H1 (cell line): ENCODE data around the gene PIAS2. TPM values are rescaled to one million over a fixed set of nuclear protein-coding genes. Genes with fewer than 3 reads are reported as not detected.

Source experiments
- CTCF ChIA-PET: fragments of 300-600 bp; sonication (Branson Sonifier 250); formaldehyde crosslinking; loops from one replicate; lab custom pipeline; 2021; ENCODE audit not compliant: partially characterized antibody; lab: Charles Lee
- POLR2A ChIA-PET: fragments of 300-600 bp; sonication (Branson Sonifier 250); formaldehyde crosslinking; loops from one replicate; lab custom pipeline; 2021; ENCODE audit warnings: inconsistent platforms; ENCODE audit not compliant: partially characterized antibody; lab: Charles Lee
- DNase-seq, 2 experiments: peaks; one replicate each; pipeline versions ENCODE4 v3.0.0 to v3.0.0-alpha.2; 2010 to 2022; ENCODE audit warnings: low spot score in 2 of 2, low read depth in 1 of 2, mixed read lengths in 1 of 2
- FAIRE-seq: peaks from 2 replicates; lab custom pipeline; 2011; peaks lifted over from hg19 to GRCh38; lab: Jason Lieb, UNC
- H2AFZ ChIP-seq: 2 replicates; pipeline ENCODE4 v1.8.1; 2012; ENCODE audit warnings: low read length, inconsistent platforms
- H2AK5ac ChIP-seq: 2 replicates; pipeline ENCODE4 v1.6.1; 2013; ENCODE audit warnings: low read depth, low read length
- H2BK120ac ChIP-seq: replicated peaks from 2 replicates; pipeline ENCODE3; 2013; ENCODE audit warnings: low read depth, low read length, inconsistent platforms
- H2BK12ac ChIP-seq: 2 replicates; pipeline ENCODE4 v1.6.1; 2013; ENCODE audit warnings: low read depth, low read length
- H2BK15ac ChIP-seq: 2 replicates; pipeline ENCODE4 v1.6.1; 2013; ENCODE audit warnings: low read length
- H2BK20ac ChIP-seq: 2 replicates; pipeline ENCODE4 v1.6.1; 2013; ENCODE audit warnings: low read length
- H2BK5ac ChIP-seq: 2 replicates; pipeline ENCODE4 v1.6.1; 2013; ENCODE audit warnings: low read depth, low read length
- H3K14ac ChIP-seq: 2 replicates; pipeline ENCODE4 v1.6.1; 2013; ENCODE audit warnings: inconsistent platforms; ENCODE audit not compliant: insufficient read length
- H3K18ac ChIP-seq: 2 replicates; pipeline ENCODE4 v1.6.1; 2013; ENCODE audit warnings: low read length; ENCODE audit errors: extremely low read depth
- H3K23ac ChIP-seq: 2 replicates; pipeline ENCODE4 v1.6.1; 2013; ENCODE audit warnings: inconsistent platforms; ENCODE audit not compliant: insufficient read length
- H3K23me2 ChIP-seq: 2 replicates; pipeline ENCODE4 v1.6.1; 2013; ENCODE audit warnings: low read depth, low read length
- H3K27ac ChIP-seq: 2 replicates; pipeline ENCODE4 v1.6.1; 2011; ENCODE audit warnings: low read depth, low read length, inconsistent platforms
- H3K27me3 ChIP-seq, 4 experiments: replicated peaks in 1 of 4; 1 replicate in 1 of 4; 2 replicates in 3 of 4; pipeline versions ENCODE4 v1.6.1 to v1.8.1; 2011 to 2013; ENCODE audit warnings: low read length in 3 of 4, mild to moderate bottlenecking in 3 of 4, inconsistent platforms in 2 of 4, mixed read lengths in 2 of 4, moderate library complexity in 1 of 4; ENCODE audit not compliant: control insufficient read depth in 3 of 4, insufficient read depth in 3 of 4; ENCODE audit errors: extremely low read depth in 1 of 4
- H3K36me3 ChIP-seq, 4 experiments: 2 replicates each; pipeline versions ENCODE4 v1.6.1 to v1.8.1; 2011 to 2013; ENCODE audit warnings: mild to moderate bottlenecking in 4 of 4, low read length in 3 of 4, moderate library complexity in 2 of 4, control low read depth in 1 of 4, inconsistent platforms in 1 of 4; ENCODE audit not compliant: insufficient read depth in 4 of 4, control insufficient read depth in 2 of 4
- H3K4ac ChIP-seq: replicated peaks from 2 replicates; pipeline ENCODE3; 2013; ENCODE audit warnings: low read length, low read depth, mixed read lengths, inconsistent platforms; ENCODE audit not compliant: insufficient read length
- H3K4me1 ChIP-seq, 4 experiments: replicated peaks in 1 of 4; 1 replicate in 1 of 4; 2 replicates in 3 of 4; pipeline versions ENCODE4 v1.6.1 to v1.8.1; 2011 to 2013; ENCODE audit warnings: low read length in 3 of 4, inconsistent platforms in 2 of 4, mixed read lengths in 1 of 4; ENCODE audit not compliant: insufficient read depth in 4 of 4, control insufficient read depth in 3 of 4
- H3K4me2 ChIP-seq, 2 experiments: 2 replicates each; pipeline versions ENCODE4 v1.6.1 to v1.8.1; 2011 to 2013; ENCODE audit warnings: low read depth in 2 of 2, low read length in 2 of 2, control low read depth in 1 of 2, inconsistent platforms in 1 of 2, mild to moderate bottlenecking in 1 of 2; ENCODE audit not compliant: insufficient read depth in 1 of 2
- H3K4me3 ChIP-seq, 4 experiments: fragments of 200-600, 300-600 bp in 1 of 4; sonication (generic), shearing (Covaris generic), sonication (Bioruptor Twin) in 1 of 4; 2 replicates each; pipeline versions ENCODE4 v1.5.1 to v1.8.1; 2011 to 2016; ENCODE audit warnings: low read length in 4 of 4, low read depth in 3 of 4, control low read depth in 2 of 4, inconsistent platforms in 2 of 4, mild to moderate bottlenecking in 2 of 4, mixed read lengths in 1 of 4, moderate library complexity in 1 of 4; ENCODE audit not compliant: insufficient read depth in 2 of 4; ENCODE audit errors: extremely low read depth in 1 of 4
- H3K56ac ChIP-seq: replicated peaks from 2 replicates; pipeline ENCODE3; 2013; ENCODE audit warnings: low read depth, mild to moderate bottlenecking, mixed read lengths, low read length, inconsistent platforms; ENCODE audit not compliant: insufficient read length
- H3K79me1 ChIP-seq: 2 replicates; pipeline ENCODE4 v1.6.1; 2013; ENCODE audit warnings: low read depth, low read length, control low read depth
- H3K79me2 ChIP-seq, 2 experiments: 2 replicates each; pipeline versions ENCODE4 v1.6.1 to v1.8.1; 2012 to 2013; ENCODE audit warnings: low read length in 2 of 2, mild to moderate bottlenecking in 2 of 2, inconsistent platforms in 1 of 2; ENCODE audit not compliant: insufficient read depth in 2 of 2, control insufficient read depth in 1 of 2
- H3K9ac ChIP-seq, 4 experiments: replicated peaks in 1 of 4; 1 replicate in 1 of 4; 2 replicates in 3 of 4; pipeline versions ENCODE4 v1.6.1 to v1.8.1; 2011 to 2013; ENCODE audit warnings: low read depth in 3 of 4, low read length in 3 of 4, control low read depth in 2 of 4, mild to moderate bottlenecking in 2 of 4, moderate library complexity in 2 of 4, inconsistent platforms in 1 of 4; ENCODE audit errors: extremely low read depth in 1 of 4
- H3K9me3 ChIP-seq, 2 experiments: 2 replicates each; pipeline versions ENCODE4 v1.6.1 to v1.8.1; 2012 to 2013; ENCODE audit warnings: mild to moderate bottlenecking in 2 of 2, moderate library complexity in 2 of 2, control low read depth in 1 of 2, inconsistent platforms in 1 of 2, low read depth in 1 of 2, low read length in 1 of 2, mixed read lengths in 1 of 2; ENCODE audit not compliant: insufficient read depth in 2 of 2
- H4K20me1 ChIP-seq, 2 experiments: replicated peaks in 1 of 2; 2 replicates each; pipeline versions ENCODE3 to v1.8.1; 2011 to 2013; ENCODE audit warnings: inconsistent platforms in 2 of 2, low read length in 2 of 2, mild to moderate bottlenecking in 1 of 2; ENCODE audit not compliant: insufficient read depth in 2 of 2, control insufficient read depth in 1 of 2
- H4K5ac ChIP-seq: 2 replicates; pipeline ENCODE4 v1.6.1; 2013; ENCODE audit warnings: low read length, low read depth, mixed read lengths, inconsistent platforms; ENCODE audit not compliant: insufficient read length
- H4K8ac ChIP-seq: 2 replicates; pipeline ENCODE4 v1.8.0; 2013; ENCODE audit warnings: mild to moderate bottlenecking, moderate library complexity, low read length, inconsistent platforms; ENCODE audit not compliant: insufficient read depth; ENCODE audit errors: extremely low read depth
- H4K91ac ChIP-seq: replicated peaks from 2 replicates; pipeline ENCODE3; 2013; ENCODE audit warnings: low read length, mixed read lengths, inconsistent platforms; ENCODE audit not compliant: insufficient read length
- CTCF ChIP-seq, 3 experiments: IDR thresholded peaks; 1 replicate in 2 of 3; 2 replicates in 1 of 3; pipeline versions ENCODE4 v1.5.1 to v1.6.1; 2011; ENCODE audit warnings: low read length in 3 of 3, mild to moderate bottlenecking in 3 of 3, inconsistent platforms in 2 of 3, low read depth in 1 of 3, moderate library complexity in 1 of 3; ENCODE audit not compliant: insufficient read depth in 1 of 3; ENCODE audit errors: control extremely low read depth in 1 of 3
- POLR2AphosphoS5 ChIP-seq: IDR thresholded peaks from 2 replicates; pipeline ENCODE4 v1.6.1; 2011; ENCODE audit warnings: low read depth, low read length
- RAD21 ChIP-seq, 2 experiments: IDR thresholded peaks in 1 of 2; conservative IDR thresholded peaks in 1 of 2; 2 replicates each; pipeline ENCODE4 v1.6.1; 2011; ENCODE audit warnings: low read depth in 2 of 2, low read length in 2 of 2, improper control_type of control experiment in 1 of 2, inconsistent platforms in 1 of 2, mild to moderate bottlenecking in 1 of 2, moderate library complexity in 1 of 2
- SAP30 ChIP-seq: fragments of 300-600 bp; sonication (generic); IDR thresholded peaks from 2 replicates; pipeline ENCODE4 v1.7.1; 2012; ENCODE audit warnings: low read length, moderate library complexity, mild to moderate bottlenecking, inconsistent platforms; ENCODE audit not compliant: insufficient read depth, insufficient replicate concordance
- SIX5 ChIP-seq: IDR thresholded peaks from 2 replicates; pipeline ENCODE4 v1.6.1; 2011; ENCODE audit warnings: mild to moderate bottlenecking, low read depth, low read length
- WGBS, 2 experiments: shearing (Covaris generic) in 1 of 2; methylation state at CpG; one replicate each; pipeline versions ENCODE4 v1.1.6 to v1.1.7; 2013 to 2015; ENCODE audit warnings: low lambda C conversion rate in 2 of 2, mixed read lengths in 2 of 2, inconsistent platforms in 1 of 2, low coverage in 1 of 2, missing lambda C conversion rate in 1 of 2; ENCODE audit not compliant: insufficient replicate concordance in 2 of 2, insufficient coverage in 1 of 2, insufficient read length in 1 of 2; ENCODE audit errors: extremely low coverage in 1 of 2, missing lambda C conversion rate in 1 of 2; 5-methylcytosine and 5-hydroxymethylcytosine counted together
- polyA plus RNA-seq, 7 experiments: library from polyadenylated mRNA; depleted of rRNA in 3 of 7; stranded (reverse) in 5 of 7; unstranded in 2 of 7; fragments of >200 nt in 5 of 7; fragments of 200-250 nt in 2 of 7; gene quantifications; 1 replicate in 5 of 7; 2 replicates in 1 of 7; 4 replicates in 1 of 7; pipeline versions ENCODE4 v1.2.1 to v1.2.3, GENCODE V29; 2011 to 2013; ENCODE audit warnings: missing spikeins in 2 of 7, mixed read lengths in 2 of 7
- total RNA-seq: library from RNA; stranded (reverse); fragmentation: NEBNext Ultra II Directional; extraction: Animal tissue kit (Norgen Biotek cat#: 25700); gene quantifications from 2 replicates; pipeline ENCODE4 v1.2.1, GENCODE V29; 2021
- TF ChIP-seq, protein P1 (sequence below): IDR thresholded peaks from 2 replicates; pipeline ENCODE4 v1.6.1; 2012; ENCODE audit warnings: inconsistent platforms
- TF ChIP-seq, protein P2 (sequence below): IDR thresholded peaks from 2 replicates; pipeline ENCODE4 v1.6.1; 2012; ENCODE audit warnings: inconsistent platforms

The PIAS2 gene
- total and polyA plus RNA-seq, 2 of the 8 experiments (the other 6 are each of a cell fraction or from before 2014, with no cell fraction given), result 20.1 to 53.9 TPM

DNA sequence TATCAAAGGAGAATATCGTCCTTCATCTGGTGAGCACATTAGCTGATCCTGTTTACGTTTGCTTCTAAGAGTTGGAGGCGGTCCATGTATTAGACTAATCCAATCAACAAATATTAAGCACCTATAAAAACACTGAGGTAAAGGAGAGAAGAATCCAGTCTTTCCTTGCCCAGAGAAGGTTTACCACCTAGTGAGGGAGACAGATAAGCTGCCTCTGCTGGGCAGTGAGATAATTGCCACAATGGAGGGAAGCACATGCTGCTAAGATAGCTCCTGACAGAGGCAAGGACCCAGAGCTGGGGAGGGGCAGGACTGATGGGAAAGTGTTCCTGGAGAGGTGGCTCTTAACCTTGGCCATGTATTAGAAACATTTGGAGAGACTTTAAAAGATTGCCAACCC is 123.7 kb downstream of the PIAS2 start:
- Histone ChIP-seq H3K9ac (no peak overlapping the region), H3K4ac (no peak overlapping the region), H2BK20ac (no peak overlapping the region), H4K8ac (no peak overlapping the region), H2BK120ac (no peak overlapping the region), H3K23me2 (no peaks in the 10 kb centered on the region), H3K4me3 (no peak overlapping the region), H2BK15ac (no peak overlapping the region), H4K91ac (no peak overlapping the region), H3K79me1 (no peaks in the 10 kb centered on the region), H4K20me1 (no peaks in the 10 kb centered on the region), H2AFZ (no peak overlapping the region), H3K79me2 (no peaks in the 10 kb centered on the region), H3K27ac (no peak overlapping the region), H3K4me1 (no peaks in the 10 kb centered on the region; a peak in 1 of 7 replicates), H4K5ac (no peak overlapping the region), H2AK5ac (no peak overlapping the region), H3K9me3 (peaks cover 5 to 9% of the 10 kb centered on the region in 2 experiments; a peak in 3 of 4 replicates)
- no peak for DNase-seq
- POLR2A ChIA-PET, result interaction anchor here (1.3 to 4.1 kb wide), 2 partner anchors 10 to 14 kb away, joined by 3 to 12 read pairs; no protein-coding TSS in a partner anchor
- peak; percentile 72 for FAIRE-seq
- TF ChIP-seq RAD21 (IDR thresholded peaks at IDR 0.05 in 1 of 2, conservative IDR thresholded peaks at IDR 0.05 in 1 of 2; ENCODE audit: low read depth in 2 of 2, low read length in 2 of 2), result peak; percentile 25 to 43; a peak in 2 of 4 replicates
- TF ChIP-seq, protein P1, sequence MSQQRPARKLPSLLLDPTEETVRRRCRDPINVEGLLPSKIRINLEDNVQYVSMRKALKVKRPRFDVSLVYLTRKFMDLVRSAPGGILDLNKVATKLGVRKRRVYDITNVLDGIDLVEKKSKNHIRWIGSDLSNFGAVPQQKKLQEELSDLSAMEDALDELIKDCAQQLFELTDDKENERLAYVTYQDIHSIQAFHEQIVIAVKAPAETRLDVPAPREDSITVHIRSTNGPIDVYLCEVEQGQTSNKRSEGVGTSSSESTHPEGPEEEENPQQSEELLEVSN, result peak; percentile 87
- no peak for TF ChIP-seq SIX5
- TF ChIP-seq POLR2AphosphoS5, result no peak
- peak; percentile 22 to 58 (median 29); a peak in 3 of 4 replicates for TF ChIP-seq CTCF (IDR thresholded peaks at IDR 0.05; ENCODE audit: control extremely low read depth in 1 of 3, insufficient read depth in 1 of 3, low read depth in 1 of 3, low read length in 3 of 3)
- TF ChIP-seq SAP30, result no peak
- TF ChIP-seq, protein P2, sequence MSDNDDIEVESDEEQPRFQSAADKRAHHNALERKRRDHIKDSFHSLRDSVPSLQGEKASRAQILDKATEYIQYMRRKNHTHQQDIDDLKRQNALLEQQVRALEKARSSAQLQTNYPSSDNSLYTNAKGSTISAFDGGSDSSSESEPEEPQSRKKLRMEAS, result peak; percentile 92
- TF ChIP-seq, all 59 proteins: peak for 4
- H3K14ac ChIP-seq, result no peak overlapping the region
- H3K4me2 ChIP-seq, result no peak overlapping the region
- no peak overlapping the region for H2BK12ac ChIP-seq
- H3K23ac ChIP-seq, result no peak overlapping the region
- no peak overlapping the region for H3K56ac ChIP-seq
- H2BK5ac ChIP-seq, result no peak overlapping the region
- 93% methylated on average over 3 of the region's 3 CpGs; no CpG with 5 or more reads in 1 of the 2 experiments for WGBS, 2 experiments
- no peak overlapping the region for H3K18ac ChIP-seq
- CTCF ChIA-PET, result interaction anchor here (0.7 to 2.7 kb wide), 16 partner anchors 9 to 408 kb away, joined by 3 to 11 read pairs (median 4); no protein-coding TSS in a partner anchor
- no peaks in the 10 kb centered on the region for H3K27me3 ChIP-seq
- no peaks in the 10 kb centered on the region for H3K36me3 ChIP-seq
